IMR-90 (cell line): ENCODE data around the gene TINAG. TPM values are rescaled to one million over a fixed set of nuclear protein-coding genes. Genes with fewer than 3 reads are reported as not detected.

ENCODE experiments used
- ATAC-seq: fragments of 200-7000 bp; cut with Tn5 transposase; 2 replicates; pipeline ENCODE4 v1.9.1; 2020; ENCODE audit warnings: low read depth, mild to moderate bottlenecking, moderate library complexity
- BruUV-seq: library from RNA; stranded (reverse); fragments of 400-500 nt; replicated peaks from 2 replicates; lab custom pipeline; 2021; lab: Mats Ljungman, UMichigan
- CTCF ChIA-PET: fragments of 300-600 bp; formaldehyde crosslinking; extraction: SDS; loops from one replicate; lab custom pipeline; 2021; ENCODE audit warnings: antibody characterized with exemption; lab: Yijun Ruan, JAX
- POLR2A ChIA-PET: fragments of 300-600 bp; sonication (Branson Sonifier 250); formaldehyde crosslinking; loops from one replicate; lab custom pipeline; 2022; ENCODE audit warnings: antibody characterized with exemption; ENCODE audit not compliant: unreplicated experiment; lab: Charles Lee
- DNase-seq: peaks from one replicate; pipeline ENCODE4 v3.0.0; 2013
- H2AFZ ChIP-seq: replicated peaks from 2 replicates; pipeline ENCODE3; 2013; ENCODE audit warnings: low read length, mild to moderate bottlenecking; ENCODE audit not compliant: poor library complexity
- H2AK5ac ChIP-seq: 2 replicates; pipeline ENCODE4 v1.6.1; 2013; ENCODE audit warnings: low read depth, low read length, inconsistent platforms
- H2AK9ac ChIP-seq: replicated peaks from 2 replicates; pipeline ENCODE3; 2013; ENCODE audit warnings: mild to moderate bottlenecking, low read depth, low read length, moderate library complexity; ENCODE audit not compliant: poor library complexity
- H2BK120ac ChIP-seq: 2 replicates; pipeline ENCODE4 v1.6.1; 2013; ENCODE audit warnings: low read depth, low read length, inconsistent platforms
- H2BK15ac ChIP-seq: 3 replicates; pipeline ENCODE4 v1.6.1; 2013; ENCODE audit warnings: low read depth, low read length, inconsistent platforms
- H2BK20ac ChIP-seq: 2 replicates; pipeline ENCODE4 v1.6.1; 2013; ENCODE audit warnings: low read depth, mild to moderate bottlenecking, inconsistent platforms, low read length, moderate library complexity
- H2BK5ac ChIP-seq: 2 replicates; pipeline ENCODE4 v1.6.1; 2013; ENCODE audit warnings: mild to moderate bottlenecking, low read depth, low read length, inconsistent platforms; ENCODE audit not compliant: poor library complexity, severe bottlenecking
- H3K14ac ChIP-seq: replicated peaks from 2 replicates; pipeline ENCODE4 v1.6.1; 2013; ENCODE audit warnings: low read depth, low read length, inconsistent platforms
- H3K18ac ChIP-seq: 2 replicates; pipeline ENCODE4 v1.6.1; 2013; ENCODE audit warnings: low read depth, low read length, control low read depth
- H3K23ac ChIP-seq: 2 replicates; pipeline ENCODE4 v1.6.1; 2013; ENCODE audit warnings: low read depth, low read length, inconsistent platforms
- H3K27ac ChIP-seq: 2 replicates; pipeline ENCODE4 v1.5.1; 2013; ENCODE audit warnings: mild to moderate bottlenecking, control low read depth, low read length; ENCODE audit not compliant: insufficient read depth
- H3K27me3 ChIP-seq: 2 replicates; pipeline ENCODE4 v1.6.1; 2013; ENCODE audit warnings: low read length; ENCODE audit not compliant: control insufficient read depth, insufficient read depth
- H3K36me3 ChIP-seq: 2 replicates; pipeline ENCODE4 v1.6.1; 2013; ENCODE audit warnings: low read length, mixed read lengths; ENCODE audit not compliant: control insufficient read depth, insufficient read depth
- H3K4ac ChIP-seq: 2 replicates; pipeline ENCODE4 v1.6.1; 2013; ENCODE audit warnings: low read depth, low read length, inconsistent platforms
- H3K4me1 ChIP-seq: 2 replicates; pipeline ENCODE4 v1.6.1; 2013; ENCODE audit warnings: low read length, mixed read lengths; ENCODE audit not compliant: control insufficient read depth, insufficient read depth
- H3K4me2 ChIP-seq: 2 replicates; pipeline ENCODE4 v1.6.1; 2013; ENCODE audit warnings: low read depth, mild to moderate bottlenecking, control low read depth, low read length, moderate library complexity
- H3K4me3 ChIP-seq: 2 replicates; pipeline ENCODE4 v1.5.1; 2013; ENCODE audit warnings: low read depth, mild to moderate bottlenecking, control low read depth, low read length, moderate library complexity; ENCODE audit not compliant: insufficient read depth
- H3K56ac ChIP-seq: 2 replicates; pipeline ENCODE4 v1.6.1; 2013; ENCODE audit warnings: low read length, inconsistent platforms; ENCODE audit not compliant: insufficient read depth; ENCODE audit errors: extremely low read depth
- H3K79me1 ChIP-seq, 2 experiments: 2 replicates each; pipeline ENCODE4 v1.6.1; 2013; ENCODE audit warnings: low read length in 2 of 2, inconsistent platforms in 1 of 2, low read depth in 1 of 2
- H3K9ac ChIP-seq: 2 replicates; pipeline ENCODE4 v1.6.1; 2013; ENCODE audit warnings: low read depth, low read length, control low read depth
- H3K9me1 ChIP-seq: 2 replicates; pipeline ENCODE4 v1.6.1; 2013; ENCODE audit warnings: low read length, inconsistent platforms; ENCODE audit not compliant: insufficient read depth
- H3K9me3 ChIP-seq: 2 replicates; pipeline ENCODE4 v1.6.1; 2013; ENCODE audit warnings: low read length; ENCODE audit not compliant: control insufficient read depth, insufficient read depth
- H4K20me1 ChIP-seq: 2 replicates; pipeline ENCODE4 v1.6.1; 2013; ENCODE audit warnings: low read length, inconsistent platforms; ENCODE audit not compliant: insufficient read depth
- H4K5ac ChIP-seq: 2 replicates; pipeline ENCODE4 v1.6.1; 2013; ENCODE audit warnings: mild to moderate bottlenecking, low read depth, low read length, control low read depth
- H4K8ac ChIP-seq, 2 experiments: 2 replicates each; pipeline ENCODE4 v1.6.1; 2013; ENCODE audit warnings: low read depth in 2 of 2, low read length in 2 of 2, control low read depth in 1 of 2, inconsistent platforms in 1 of 2
- H4K91ac ChIP-seq: 2 replicates; pipeline ENCODE4 v1.6.1; 2013; ENCODE audit warnings: low read depth, low read length, inconsistent platforms; ENCODE audit not compliant: insufficient read depth
- CEBPB ChIP-seq: IDR thresholded peaks from 2 replicates; pipeline ENCODE4 v1.6.1; 2012; ENCODE audit warnings: low read depth, low read length, improper control_type of control experiment
- CHD1 ChIP-seq: IDR thresholded peaks from 2 replicates; pipeline ENCODE4 v1.6.1; 2012; ENCODE audit warnings: low read depth, low read length, improper control_type of control experiment
- CTCF ChIP-seq: conservative IDR thresholded peaks from 2 replicates; pipeline ENCODE4 v1.5.1; 2012; ENCODE audit warnings: mild to moderate bottlenecking, low read depth, low read length, improper control_type of control experiment
- FOS ChIP-seq: fragments of 150-350 bp; IDR thresholded peaks from 2 replicates; pipeline ENCODE4 v1.6.1; 2016; ENCODE audit warnings: low read depth, low read length
- MAFK ChIP-seq: IDR thresholded peaks from 2 replicates; pipeline ENCODE4 v1.6.1; 2012; ENCODE audit warnings: low read depth, low read length, improper control_type of control experiment
- MAZ ChIP-seq: IDR thresholded peaks from 2 replicates; pipeline ENCODE4 v1.6.1; 2012; ENCODE audit warnings: low read depth, mild to moderate bottlenecking, low read length, improper control_type of control experiment, moderate library complexity, borderline replicate concordance
- MXI1 ChIP-seq: IDR thresholded peaks from 2 replicates; pipeline ENCODE4 v1.6.1; 2012; ENCODE audit warnings: low read depth, mild to moderate bottlenecking, low read length, moderate library complexity, borderline replicate concordance
- NFE2L2 ChIP-seq: fragments of 150-350 bp; IDR thresholded peaks from 2 replicates; pipeline ENCODE4 v1.6.1; 2016; ENCODE audit warnings: low read depth, mild to moderate bottlenecking, low read length
- POLR2A ChIP-seq: IDR thresholded peaks from 2 replicates; pipeline ENCODE4 v1.6.1; 2012; ENCODE audit warnings: mild to moderate bottlenecking, low read depth, low read length
- RAD21 ChIP-seq: IDR thresholded peaks from 2 replicates; pipeline ENCODE4 v1.6.1; 2012; ENCODE audit warnings: low read length, improper control_type of control experiment
- RCOR1 ChIP-seq: IDR thresholded peaks from 2 replicates; pipeline ENCODE4 v1.6.1; 2012; ENCODE audit warnings: mild to moderate bottlenecking, low read length, improper control_type of control experiment; ENCODE audit not compliant: insufficient replicate concordance
- RFX5 ChIP-seq: IDR thresholded peaks from 2 replicates; pipeline ENCODE4 v1.8.0; 2012; ENCODE audit warnings: low read depth, mild to moderate bottlenecking, low read length, moderate library complexity
- SMC3 ChIP-seq: fragments of 150-350 bp; IDR thresholded peaks from 2 replicates; pipeline ENCODE4 v1.6.1; 2016; ENCODE audit warnings: low read depth, mild to moderate bottlenecking, antibody characterized with exemption, low read length, moderate library complexity
- WGBS, 2 experiments: methylation state at CpG; one replicate each; pipeline versions ENCODE4 v1.1.5 to v1.1.7; 2013; ENCODE audit warnings: missing lambda C conversion rate in 2 of 2; ENCODE audit not compliant: insufficient read length in 1 of 2; ENCODE audit errors: extremely low coverage in 2 of 2; 5-methylcytosine and 5-hydroxymethylcytosine counted together
- dilution Hi-C: fragments of 300-500 bp; cut with HindIII; formaldehyde crosslinking; loops from one replicate; pipeline ENCODE4 v1.14.3; 2018; ENCODE audit warnings: low sequenced_read_pairs; ENCODE audit not compliant: unreplicated experiment
- in situ Hi-C: fragments of 300-500 bp; cut with MboI; formaldehyde crosslinking; loops from 3 replicates; pipeline ENCODE4 v1.14.3; 2019; ENCODE audit warnings: low sequenced_read_pairs, inconsistent platforms, mixed read lengths
- intact Hi-C: fragments of 100-400 bp; cut with micrococcal nuclease; formaldehyde crosslinking; loops from 2 replicates; pipeline ENCODE4 v1.10.0; 2022
- polyA plus RNA-seq, 3 experiments: library from polyadenylated mRNA; depleted of rRNA; stranded (reverse); fragments of >200 nt; gene quantifications; 2 replicates each; pipeline ENCODE4 v1.2.3, GENCODE V29; 2012; ENCODE audit warnings: low replicate concordance in 1 of 3
- total RNA-seq: library from RNA; depleted of rRNA; stranded (reverse); fragments of >200 nt; gene quantifications from 2 replicates; pipeline ENCODE4 v1.2.3, GENCODE V29; 2012
- TF ChIP-seq, protein P1 (sequence below): fragments of 150-350 bp; IDR thresholded peaks from 2 replicates; pipeline ENCODE4 v1.6.1; 2017; ENCODE audit warnings: mild to moderate bottlenecking, antibody characterized with exemption, low read length, low read depth
- TF ChIP-seq, protein P2 (sequence below): fragments of 150-350 bp; IDR thresholded peaks from 2 replicates; pipeline ENCODE4 v1.6.1; 2016; ENCODE audit warnings: low read depth, mild to moderate bottlenecking, low read length, moderate library complexity, borderline replicate concordance

The TINAG gene
- total and polyA plus RNA-seq, 2 of the 4 experiments (the other 2 are of a cell fraction), result not detected

DNA sequence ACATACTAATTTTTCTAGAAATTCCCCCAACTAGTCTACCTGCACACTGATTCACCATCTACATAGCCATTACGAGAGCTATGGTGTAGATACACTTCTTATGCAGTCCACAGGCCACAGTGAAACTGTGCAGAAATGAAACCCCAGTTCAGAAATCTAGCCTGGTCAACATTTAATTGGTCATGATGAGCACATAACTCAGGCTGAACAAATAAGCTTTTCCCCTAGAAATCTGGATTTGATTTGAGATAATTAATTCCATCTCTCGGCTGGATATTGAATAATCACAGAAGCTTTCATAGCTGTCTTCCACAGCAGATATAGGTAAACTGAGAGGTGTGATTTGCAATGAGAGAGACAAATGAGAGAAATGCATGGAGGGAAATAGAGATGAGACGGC lies 22.6 kb upstream of the TINAG start:
- ATAC-seq (no peak), DNase-seq (no peak)
- Histone ChIP-seq H3K4me3 (no peak overlapping the region), H3K14ac (no peak overlapping the region; the same call in 1 of the 2 replicates), H4K91ac (no peak overlapping the region; the same call in 1 of the 2 replicates), H3K56ac (no peak overlapping the region), H3K9me1 (0 out of 2 replicates have a peak, but pooled peaks cover 1% of the 10 kb centered on the region), H4K8ac (peak overlapping the region in 1 of 2 experiments; percentile 39; a peak in 1 of 4 replicates), H2AK9ac (no peak overlapping the region), H3K4me2 (no peak overlapping the region), H3K9me3 (no peaks in the 10 kb centered on the region), H2BK5ac (no peak overlapping the region), H3K27me3 (no peaks in the 10 kb centered on the region), H2AK5ac (no peak overlapping the region), H3K18ac (no peak overlapping the region; the same call in 1 of the 2 replicates), H3K79me1 (no peaks in the 10 kb centered on the region), H3K36me3 (no peaks in the 10 kb centered on the region), H3K4ac (no peak overlapping the region; the same call in 1 of the 2 replicates), H2BK15ac (peak overlapping the region; percentile 5; the same call in 1 of the 3 replicates), H4K5ac (no peak overlapping the region), H2AFZ (no peak overlapping the region), H3K23ac (no peak overlapping the region), H3K4me1 (no peaks in the 10 kb centered on the region), H2BK20ac (no peak overlapping the region; the same call in 1 of the 2 replicates), H4K20me1 (no peaks in the 10 kb centered on the region), H2BK120ac (peak overlapping the region; percentile 62), H3K9ac (no peak overlapping the region), H3K27ac (no peak overlapping the region)
- TF ChIP-seq MXI1 (no peak), RAD21 (no peak), RCOR1 (no peak), MAFK (no peak), SMC3 (no peak), CTCF (no peak), CHD1 (no peak), POLR2A (no peak), FOS (no peak), CEBPB (no peak), NFE2L2 (no peak), MAZ (no peak), RFX5 (no peak)
- TF ChIP-seq, protein P1, sequence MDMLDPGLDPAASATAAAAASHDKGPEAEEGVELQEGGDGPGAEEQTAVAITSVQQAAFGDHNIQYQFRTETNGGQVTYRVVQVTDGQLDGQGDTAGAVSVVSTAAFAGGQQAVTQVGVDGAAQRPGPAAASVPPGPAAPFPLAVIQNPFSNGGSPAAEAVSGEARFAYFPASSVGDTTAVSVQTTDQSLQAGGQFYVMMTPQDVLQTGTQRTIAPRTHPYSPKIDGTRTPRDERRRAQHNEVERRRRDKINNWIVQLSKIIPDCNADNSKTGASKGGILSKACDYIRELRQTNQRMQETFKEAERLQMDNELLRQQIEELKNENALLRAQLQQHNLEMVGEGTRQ, result no peak
- TF ChIP-seq, protein P2, sequence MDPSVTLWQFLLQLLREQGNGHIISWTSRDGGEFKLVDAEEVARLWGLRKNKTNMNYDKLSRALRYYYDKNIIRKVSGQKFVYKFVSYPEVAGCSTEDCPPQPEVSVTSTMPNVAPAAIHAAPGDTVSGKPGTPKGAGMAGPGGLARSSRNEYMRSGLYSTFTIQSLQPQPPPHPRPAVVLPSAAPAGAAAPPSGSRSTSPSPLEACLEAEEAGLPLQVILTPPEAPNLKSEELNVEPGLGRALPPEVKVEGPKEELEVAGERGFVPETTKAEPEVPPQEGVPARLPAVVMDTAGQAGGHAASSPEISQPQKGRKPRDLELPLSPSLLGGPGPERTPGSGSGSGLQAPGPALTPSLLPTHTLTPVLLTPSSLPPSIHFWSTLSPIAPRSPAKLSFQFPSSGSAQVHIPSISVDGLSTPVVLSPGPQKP, result no peak
- in situ Hi-C loops, result no loop called here
- POLR2A ChIA-PET, result no interaction called here
- no TSS peak for BruUV-seq
- CTCF ChIA-PET, result no interaction called here
- intact Hi-C loops, result no loop called here
- dilution Hi-C loops, result no loop called here
- WGBS, 2 experiments, result no CpG with 5 or more reads among the region's 3 CpGs
